Measurements from ENCODE around the gene CAMK1D.

The CAMK1D gene

DNA sequence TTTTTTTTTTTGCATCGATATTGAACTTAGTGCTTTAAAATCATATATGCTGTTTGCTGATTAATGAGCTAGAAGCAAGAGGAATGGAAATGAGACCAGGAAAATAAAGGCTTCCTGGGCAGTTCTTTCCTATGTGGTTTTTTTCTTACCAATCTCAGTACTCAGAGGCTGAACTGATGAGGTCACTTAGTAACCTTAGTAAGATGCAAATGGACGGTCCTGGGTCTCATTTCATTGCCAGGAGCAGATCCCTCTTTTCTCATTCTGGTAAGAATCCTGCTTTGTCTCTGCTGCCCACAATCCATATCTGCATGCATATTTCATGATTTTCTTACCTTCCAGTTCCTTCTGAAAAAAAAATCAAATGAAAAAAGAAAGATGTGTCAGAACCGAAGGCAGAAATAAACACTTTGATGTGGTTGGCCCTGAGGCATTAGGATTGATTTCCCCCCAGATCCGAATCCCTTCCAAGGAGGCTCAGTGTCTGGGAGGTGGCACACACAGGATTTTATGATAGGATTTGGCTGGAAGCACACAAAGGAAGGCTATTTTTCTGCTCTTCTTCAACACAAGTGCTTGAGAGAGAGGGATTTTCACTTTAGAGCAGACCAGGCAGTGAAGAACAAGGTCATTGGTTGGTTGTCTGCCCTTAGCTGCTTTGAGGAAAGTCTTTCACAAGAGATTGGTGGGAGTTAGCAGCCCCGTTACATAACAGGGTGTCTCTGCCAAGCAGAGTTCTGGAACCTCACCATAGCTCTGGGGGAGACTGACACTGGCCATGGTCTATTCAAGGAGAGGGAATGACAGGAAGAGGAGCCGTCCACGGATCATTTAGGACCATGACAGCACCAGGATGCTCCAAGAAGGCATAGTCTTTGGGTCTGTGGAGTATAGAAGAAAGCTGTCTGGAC is 150.0 kb downstream of the CAMK1D start:
- no peak for DNase-seq (ENCODE audit: low read depth)

DNA sequence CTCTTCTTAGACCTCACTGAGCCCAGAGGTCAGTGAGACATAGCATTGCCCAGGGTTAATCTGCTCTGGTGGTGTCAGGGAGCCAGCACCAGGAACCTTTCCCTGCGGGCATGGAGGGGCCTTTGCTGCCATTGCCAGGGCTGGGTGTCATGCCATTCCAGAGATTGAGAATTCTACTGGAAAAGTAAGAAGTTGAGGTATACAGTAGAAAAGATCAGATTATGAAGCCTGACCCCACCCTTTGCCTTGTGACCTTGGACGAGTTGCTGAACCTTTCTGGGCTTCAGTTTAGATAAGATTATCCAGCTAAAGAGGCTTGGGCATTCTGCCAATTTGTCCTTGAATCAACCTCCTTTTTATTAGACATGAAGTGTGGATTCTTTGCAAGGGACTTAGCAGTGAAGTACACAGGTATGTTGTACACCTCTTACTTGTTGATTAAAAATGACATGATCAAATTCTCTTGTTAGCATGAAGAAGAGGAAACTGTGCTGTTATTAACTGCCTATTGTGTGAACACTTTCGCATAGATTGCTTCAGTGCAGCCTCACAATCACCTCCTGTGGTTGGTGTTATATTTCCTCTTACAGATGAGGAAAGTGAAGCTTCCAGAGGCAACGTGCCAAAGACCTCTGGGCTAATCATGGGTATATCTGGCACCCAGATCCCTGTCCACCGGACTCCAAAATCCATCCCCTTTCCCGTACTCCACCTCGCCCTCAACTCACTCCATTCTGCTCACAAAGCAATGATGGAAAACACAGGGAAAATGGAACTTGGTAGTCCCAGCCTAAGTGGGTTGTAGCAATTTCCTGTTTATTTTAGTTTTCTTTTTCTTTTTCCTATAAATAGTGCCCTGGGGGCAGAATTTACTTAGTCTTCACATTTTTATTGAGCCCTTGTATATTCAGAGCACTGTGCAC is 151.3 kb downstream of the CAMK1D start:
- no peak for DNase-seq (ENCODE audit: low read depth)

DNA sequence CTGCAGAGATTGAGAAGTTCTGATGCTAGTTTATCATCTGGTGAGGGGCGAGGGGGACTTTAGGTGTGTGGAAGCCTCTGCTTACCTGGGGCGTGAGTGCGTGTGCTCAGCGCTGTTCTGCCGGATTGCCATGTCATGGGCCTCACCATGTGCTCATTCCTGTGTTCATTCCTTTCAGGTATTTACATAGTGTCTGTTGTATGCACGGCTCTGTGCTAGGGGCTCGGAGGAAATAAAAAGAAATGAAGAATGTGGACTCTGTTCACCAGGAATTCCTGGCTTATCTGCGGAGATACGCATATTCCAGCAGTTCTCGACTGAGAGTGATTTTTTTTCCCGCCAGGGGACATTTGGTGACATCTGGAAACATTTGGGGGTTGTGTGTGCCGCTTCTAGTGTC is 152.0 kb downstream of the CAMK1D start:
- no peak for DNase-seq (ENCODE audit: low read depth)

DNA sequence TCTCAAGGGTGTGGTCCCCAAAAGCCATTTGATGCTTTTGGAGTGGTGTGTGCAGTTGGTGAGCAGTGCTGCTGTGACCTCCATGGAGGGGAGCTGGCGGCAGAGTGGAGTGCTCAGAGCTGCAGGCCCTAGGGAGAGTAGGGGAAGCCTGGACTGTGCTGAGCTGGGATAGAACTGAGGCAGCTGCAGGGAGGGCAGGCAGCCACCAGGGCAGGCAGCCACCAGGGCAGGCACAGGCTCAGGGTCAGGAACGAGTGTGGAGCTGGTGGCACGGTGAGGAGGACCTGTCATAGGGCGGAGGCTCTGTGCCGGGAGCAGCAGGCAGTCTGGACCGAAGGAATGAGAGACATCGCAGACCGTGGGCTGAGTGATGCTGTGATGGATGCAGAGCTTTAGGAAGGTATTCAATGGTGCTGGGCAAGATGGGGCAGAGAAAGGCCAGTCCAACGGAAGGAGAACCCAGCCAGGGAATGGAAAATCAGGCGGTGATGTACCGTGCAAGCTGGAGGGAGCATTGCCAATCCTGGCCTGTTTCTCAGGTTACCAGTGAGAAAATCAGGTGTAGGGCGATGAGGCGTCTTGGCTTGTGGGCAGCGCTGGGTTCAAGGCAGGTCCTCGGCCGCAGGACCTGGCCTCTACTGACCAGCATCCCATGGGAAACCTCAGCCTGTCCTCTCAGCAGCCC is 152.6 kb downstream of the CAMK1D start:
- DNase-seq (ENCODE audit: low read depth), result no peak

DNA sequence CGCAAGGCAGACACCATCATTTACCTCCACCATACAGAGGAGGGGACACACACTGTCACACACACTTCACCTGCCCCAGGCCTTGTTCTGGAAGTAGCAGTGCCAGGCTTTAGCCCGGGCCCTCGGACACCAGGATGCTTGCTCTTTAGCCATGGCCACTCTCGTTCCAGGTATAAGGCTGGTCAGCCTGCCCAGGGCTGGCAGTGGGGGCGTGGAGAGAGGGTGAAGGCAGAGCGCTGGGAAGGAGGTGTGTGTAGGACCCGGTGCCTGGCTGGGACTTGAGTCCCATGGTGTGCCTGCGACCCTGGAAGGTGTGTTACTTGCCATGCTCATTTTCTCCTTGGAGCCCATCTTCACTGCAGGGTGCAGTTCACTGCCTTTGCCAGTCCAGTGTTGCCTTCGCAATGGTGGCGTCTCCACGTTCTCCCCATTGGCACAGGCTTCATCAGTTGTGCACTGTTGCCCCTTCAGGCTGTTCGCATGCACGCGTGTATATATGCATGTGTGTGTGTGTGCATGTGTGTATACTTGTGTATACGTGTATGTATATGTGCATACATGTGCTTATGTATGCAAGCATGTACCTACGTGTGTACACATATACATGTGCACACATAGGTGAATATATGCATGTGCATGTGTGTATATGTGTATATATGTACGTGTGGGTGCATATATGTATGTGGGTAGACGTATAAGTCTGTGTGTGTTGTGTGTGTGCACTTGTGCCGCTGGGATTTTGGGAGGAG is 153.4 kb downstream of the CAMK1D start:
- DNase-seq (ENCODE audit: low read depth), result no peak

DNA sequence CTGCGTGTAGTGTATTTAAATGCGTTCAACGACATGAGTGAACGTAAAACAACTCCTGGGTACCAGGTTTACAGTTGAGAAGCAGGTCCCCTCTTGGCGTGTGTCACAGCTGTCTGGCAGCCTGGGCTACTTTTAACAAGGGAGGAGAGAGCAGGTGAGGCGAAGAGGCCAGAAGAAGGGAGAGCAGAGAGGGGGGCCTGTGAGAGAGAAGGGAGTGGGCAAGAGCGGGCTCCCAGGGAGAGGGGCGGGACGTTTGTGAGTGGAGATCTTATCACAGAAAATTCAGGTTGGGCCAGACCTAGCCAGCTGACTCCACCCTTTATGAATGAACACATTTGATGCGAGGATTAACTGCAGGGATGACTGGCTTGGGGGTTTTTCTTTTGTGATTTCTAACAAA is 154.0 kb downstream of the CAMK1D start:
- no peak for DNase-seq (ENCODE audit: low read depth)

DNA sequence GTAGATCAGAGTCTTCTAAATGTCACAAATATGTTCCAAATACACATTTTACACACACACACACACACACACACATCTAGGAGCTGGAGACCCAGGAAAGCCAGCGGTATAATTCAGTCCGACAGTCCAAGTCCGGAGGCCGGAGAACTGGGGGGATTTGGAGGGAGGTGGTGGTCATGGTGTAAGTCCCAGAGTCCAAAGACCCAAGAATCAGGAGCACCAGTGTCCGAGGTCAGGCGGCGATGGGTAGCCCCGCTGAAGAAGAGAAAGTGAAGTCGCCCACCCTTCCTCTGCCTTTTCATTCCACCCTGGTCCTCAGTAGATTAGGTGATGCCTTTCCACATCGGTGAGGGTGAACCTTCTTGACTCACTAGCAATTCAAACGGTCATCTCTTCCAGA is 154.8 kb downstream of the CAMK1D start:
- DNase-seq (ENCODE audit: low read depth), result no peak

DNA sequence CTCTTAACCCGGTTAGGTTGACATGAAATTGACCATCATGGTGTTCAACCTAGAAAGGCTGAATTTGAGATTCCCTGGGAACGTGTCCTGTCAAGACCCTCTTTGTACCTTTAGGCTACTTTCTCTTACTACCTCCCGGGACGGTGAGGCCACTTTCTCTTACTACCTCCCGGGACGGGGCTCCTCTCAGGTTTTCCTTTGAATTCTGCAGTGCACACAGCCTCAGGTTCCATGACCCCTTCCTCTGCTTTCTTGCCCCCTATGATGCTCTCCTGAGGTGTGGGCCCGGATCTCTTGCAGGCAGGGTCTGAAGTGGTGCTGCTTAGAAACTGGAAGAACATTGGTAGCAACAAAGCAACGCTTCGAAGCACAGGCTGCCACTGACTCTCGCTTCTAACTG is 155.3 kb downstream of the CAMK1D start:
- DNase-seq (ENCODE audit: low read depth), result no peak

DNA sequence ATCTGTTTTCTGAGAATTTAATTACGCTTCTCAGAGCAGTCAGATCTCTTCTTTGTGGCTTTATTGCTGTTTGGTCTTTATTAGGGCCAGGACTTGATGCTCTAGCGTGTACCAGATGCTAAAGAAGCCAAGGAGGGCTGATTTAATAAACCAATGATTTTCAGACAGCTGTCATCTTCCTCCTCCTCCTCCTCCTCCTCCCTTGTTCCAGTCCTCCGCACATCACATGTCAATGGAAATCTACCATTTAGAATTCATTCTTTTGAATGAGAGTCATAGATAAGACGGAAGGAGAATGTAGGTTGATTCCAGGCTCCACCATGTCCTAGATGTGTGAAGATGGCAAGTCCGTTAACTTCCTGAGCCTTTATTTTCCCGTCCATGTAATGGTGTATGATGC is 156.3 kb downstream of the CAMK1D start:
- no peak for DNase-seq (ENCODE audit: low read depth)

DNA sequence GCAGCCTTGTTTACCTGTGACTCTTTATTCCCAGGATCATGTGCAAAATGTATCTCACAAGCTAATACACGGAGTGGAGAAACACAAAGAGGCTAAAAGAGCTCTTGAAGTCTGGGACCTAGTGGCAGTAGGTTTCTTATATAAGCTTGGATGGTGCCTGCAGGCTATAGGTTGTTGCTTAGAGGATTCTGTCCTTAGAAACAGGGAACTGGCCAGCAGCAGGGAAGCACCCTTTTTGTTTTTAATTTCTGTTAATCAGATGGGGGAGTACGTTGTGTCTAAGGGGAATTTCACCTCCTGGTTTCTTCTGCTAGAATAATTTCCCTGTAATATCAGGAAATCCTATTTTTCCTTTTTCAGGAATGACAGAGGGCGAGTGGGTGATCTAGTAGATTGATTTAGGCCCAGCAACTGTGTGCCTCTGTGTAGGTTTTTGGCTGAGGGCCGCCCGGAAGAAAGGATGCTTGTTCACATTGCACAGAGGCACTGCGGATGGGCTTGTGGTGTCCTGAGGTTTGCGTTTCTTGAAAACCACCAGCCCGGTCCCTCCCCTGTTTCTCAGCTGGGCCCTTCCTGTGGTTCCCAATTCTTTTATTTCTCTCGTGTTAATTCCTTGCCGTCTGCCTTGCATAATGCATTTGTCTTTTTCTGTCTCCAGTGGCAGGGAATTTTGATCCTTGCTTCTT is 158.0 kb downstream of the CAMK1D start:
- no peak for DNase-seq (ENCODE audit: low read depth)

DNA sequence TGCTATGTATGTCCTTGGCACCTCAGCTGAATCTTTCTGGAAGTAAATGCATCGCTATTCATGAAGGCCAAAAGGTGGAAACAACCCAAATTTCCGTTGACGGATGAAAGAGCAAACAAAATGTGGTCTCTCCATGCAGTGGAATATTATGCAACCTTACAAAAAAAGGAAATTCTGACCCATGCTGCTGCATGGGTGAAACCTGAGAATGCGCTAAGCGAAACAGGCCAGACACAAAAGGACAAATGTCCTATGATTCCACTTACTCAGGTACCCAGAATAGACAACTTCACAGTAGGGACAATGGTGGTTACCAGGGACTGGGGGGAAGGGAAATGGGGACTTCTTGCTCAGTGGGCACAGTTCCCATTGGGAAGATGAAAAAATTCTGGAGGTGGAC is 158.8 kb downstream of the CAMK1D start:
- DNase-seq (ENCODE audit: low read depth), result no peak

DNA sequence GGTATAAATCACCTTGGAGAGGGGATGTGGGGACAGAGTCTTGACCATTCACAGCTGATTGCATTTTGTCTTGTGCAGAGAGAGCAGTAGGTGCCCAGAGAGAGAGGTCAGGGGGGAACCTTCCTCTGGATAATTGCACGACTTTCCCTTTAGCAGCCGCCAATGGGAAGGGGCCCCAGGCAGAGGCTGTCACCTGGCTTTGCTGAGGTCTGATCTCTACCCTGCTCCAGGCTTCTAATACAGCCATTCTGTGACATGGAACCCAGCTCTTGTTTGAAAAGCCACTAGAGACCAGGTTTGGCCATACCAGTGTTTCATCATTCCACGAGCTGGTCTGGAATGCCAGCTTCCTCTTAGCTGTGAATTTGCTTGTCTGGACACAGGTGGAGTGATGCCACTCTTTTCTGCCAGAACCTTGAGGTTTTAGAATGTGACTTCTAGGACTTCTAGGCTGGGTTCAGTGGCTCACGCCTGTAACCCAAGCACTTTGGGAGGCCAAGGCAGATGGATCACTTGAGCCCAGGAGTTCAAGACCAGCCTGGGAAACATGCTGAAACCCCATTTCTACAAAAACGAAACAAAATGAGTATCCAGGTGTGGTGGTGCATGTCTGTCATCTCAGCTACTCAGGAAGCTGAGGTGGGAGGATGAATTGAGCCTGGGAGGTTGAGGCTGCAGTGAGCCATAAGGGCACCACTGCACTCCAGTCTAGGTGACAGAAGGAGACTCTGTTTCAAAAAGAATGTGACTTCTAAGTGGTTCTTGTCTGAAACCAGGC is 159.9 kb downstream of the CAMK1D start:
- DNase-seq (ENCODE audit: low read depth), result no peak

DNA sequence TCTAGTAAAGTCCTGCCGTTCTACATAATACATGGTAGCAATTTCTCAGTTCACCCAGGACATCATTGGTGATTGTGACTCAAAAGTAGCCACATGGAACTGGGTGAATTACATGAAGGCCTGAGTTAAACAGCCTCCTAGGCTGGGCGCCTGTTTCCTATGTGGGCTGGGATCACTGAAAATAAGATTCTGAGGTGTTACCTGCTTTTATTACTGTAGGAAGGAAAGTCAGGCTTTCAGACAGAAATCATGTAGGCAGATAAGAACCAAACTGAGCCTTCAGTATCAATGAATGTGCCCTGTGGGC is 160.4 kb downstream of the CAMK1D start:
- DNase-seq (ENCODE audit: low read depth), result no peak

DNA sequence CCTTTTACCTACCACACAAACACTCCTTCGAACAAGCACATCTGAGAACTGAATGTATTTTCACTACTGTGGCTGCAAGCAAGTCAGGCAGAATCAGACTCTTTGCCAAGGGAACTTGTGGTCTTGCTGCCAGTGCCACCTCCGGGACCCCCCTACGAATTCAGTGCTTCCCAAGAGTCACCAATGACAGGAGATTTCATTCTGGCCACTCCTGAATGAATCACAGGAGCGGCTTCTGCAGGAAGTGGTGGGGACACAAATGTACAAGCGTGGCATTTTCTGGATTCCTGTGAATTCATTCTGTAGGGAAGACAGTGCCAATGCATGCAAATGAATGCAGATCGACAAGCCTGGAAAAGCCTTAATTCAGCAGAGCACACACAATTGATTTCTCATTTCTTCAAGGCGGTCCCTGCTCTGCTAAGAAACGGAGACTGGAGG is 161.2 kb downstream of the CAMK1D start:
- DNase-seq (ENCODE audit: low read depth), result no peak

DNA sequence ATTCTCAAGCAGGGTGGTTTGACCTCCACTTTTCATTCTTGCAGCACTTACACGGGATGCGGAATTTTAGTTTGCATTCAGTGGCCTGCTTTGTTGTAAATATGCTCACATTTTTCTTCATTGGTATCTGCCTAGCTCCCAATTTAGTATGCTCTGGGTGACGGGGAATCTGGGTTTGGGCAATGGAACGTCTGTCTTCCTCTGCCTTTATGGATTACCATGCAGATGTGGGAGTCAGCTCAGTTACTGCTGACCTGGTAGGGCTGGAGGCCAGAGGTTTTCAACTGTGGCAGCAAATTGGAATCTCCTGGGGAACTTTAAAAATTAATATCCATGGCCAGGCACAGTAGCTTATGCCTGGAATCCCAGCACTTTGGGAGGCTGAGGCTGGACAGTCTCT is 161.6 kb downstream of the CAMK1D start:
- no peak for DNase-seq (ENCODE audit: low read depth)

DNA sequence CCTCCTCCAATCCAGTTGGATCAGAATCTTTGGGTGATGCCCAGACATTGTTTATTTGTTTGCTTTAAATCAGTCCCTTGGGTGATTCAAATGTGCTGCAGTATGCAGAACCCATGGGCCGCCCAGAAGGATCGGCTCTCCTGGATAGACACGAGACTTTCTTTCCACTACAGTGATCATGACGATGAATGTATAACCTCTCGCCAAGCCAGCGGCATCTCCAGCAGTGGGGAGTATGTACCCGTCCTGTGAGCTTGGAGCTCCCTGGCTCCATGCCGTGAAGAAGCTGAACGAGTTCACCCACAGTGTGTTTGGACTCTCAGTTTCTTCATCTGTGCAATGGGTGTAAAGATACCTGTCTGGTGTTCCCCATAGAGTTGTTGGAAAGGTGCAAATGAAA is 162.3 kb downstream of the CAMK1D start:
- no peak for DNase-seq (ENCODE audit: low read depth)

DNA sequence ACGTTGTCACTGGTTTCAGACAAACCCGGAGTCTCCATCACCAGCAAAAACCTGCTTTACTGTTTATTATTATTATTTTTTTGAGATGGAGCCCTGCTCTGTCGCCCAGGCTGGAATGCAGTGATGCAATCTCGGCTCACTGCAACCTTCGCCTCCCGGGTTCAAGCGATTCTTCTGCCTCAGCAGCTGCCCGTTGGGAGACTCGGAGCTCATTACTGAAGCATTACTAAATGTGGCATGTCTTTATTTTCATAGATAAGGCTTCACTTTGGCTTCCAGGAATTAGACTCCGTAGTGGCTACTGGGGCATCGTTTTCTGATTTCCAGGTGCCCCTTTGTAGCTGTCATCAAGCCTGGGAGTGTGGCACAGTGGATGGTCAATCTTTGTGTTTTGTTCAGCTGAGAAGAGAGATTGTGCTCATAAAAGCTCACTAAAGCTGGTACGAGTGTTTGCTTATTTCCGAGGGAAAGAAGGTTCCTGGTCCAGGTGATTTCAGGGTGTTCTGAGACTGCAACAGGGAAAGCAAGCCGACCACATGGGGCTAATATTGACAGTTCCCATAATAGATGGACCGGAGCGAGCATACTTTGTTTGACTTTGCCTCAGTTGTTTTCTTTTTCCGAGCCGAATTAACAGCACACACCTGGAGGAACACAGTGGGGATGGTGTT is 163.1 kb downstream of the CAMK1D start:
- DNase-seq (ENCODE audit: low read depth), result no peak

DNA sequence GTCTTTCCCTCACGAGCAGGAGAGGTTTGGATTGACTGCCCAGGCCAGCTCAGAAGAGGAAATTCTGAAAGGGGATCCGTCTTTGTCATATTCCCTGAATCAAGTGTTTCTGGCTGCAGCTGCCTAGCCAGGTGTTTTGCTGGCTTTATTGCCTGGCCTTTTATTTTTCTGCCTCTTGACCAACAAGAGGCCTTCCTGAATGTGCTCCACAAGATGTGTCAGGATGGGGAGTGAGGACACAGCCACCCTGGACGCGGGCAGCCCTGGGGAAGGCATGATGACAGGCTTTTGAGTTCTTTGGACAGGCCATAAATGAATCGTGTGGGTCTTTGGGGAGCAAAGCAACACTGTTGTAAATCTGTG is 163.6 kb downstream of the CAMK1D start:
- DNase-seq (ENCODE audit: low read depth), result no peak

DNA sequence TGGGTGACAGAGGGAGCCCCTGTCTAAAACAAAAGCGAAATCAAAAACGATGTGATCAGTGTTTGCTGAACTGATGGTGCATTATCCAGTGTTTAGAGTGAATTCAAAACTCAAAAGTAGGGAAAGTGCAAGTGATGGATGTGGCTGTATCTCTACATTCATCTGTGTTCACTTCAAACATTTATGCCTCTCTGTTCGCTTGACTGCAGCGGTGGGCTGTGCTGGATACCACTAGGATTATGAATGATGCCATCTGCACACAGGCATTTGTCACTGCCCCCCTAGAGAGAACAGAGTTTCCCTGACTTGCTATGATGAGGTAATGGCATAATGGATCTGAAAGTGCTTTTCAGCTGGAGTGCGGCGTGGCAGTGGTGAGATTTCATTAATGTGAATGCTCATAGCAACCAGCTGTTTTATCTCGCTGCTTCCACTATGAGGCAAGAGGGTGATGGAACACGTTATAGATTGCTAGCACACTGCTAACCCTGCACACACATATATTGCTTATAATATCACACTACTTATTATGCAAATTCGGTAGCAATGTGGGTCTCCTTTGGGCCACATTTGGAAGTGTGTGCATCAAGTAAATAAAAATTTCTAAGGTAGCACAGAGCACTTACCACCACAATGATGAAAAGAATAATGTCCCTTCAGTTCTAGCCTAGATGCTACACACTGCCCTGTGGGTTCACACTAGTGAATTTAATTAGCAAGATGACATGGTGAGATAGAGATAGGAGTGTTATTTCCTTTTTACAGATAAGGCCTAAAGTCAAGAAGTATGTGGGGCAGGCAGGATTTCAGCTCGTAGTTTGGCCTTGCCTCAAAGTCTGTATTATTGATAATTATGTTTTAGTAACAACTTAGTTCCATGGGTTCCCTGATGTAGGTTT is 164.7 kb downstream of the CAMK1D start:
- DNase-seq (ENCODE audit: low read depth), result no peak
